Activated CD4-positive, CD25-positive, alpha-beta regulatory T cell treated with anti-CD3 and anti-CD28 coated beads, Interleukin-2, amount 50 U/mL, for 72 hours (primary cell): ENCODE data around the gene CDC6.
A peak's percentile ranks its signal among the peaks of the same experiment; 100 is the strongest.

ENCODE experiments used
- DNase-seq: peaks from one replicate; pipeline ENCODE4 v3.0.0; 2021

Gene CDC6

DNA sequence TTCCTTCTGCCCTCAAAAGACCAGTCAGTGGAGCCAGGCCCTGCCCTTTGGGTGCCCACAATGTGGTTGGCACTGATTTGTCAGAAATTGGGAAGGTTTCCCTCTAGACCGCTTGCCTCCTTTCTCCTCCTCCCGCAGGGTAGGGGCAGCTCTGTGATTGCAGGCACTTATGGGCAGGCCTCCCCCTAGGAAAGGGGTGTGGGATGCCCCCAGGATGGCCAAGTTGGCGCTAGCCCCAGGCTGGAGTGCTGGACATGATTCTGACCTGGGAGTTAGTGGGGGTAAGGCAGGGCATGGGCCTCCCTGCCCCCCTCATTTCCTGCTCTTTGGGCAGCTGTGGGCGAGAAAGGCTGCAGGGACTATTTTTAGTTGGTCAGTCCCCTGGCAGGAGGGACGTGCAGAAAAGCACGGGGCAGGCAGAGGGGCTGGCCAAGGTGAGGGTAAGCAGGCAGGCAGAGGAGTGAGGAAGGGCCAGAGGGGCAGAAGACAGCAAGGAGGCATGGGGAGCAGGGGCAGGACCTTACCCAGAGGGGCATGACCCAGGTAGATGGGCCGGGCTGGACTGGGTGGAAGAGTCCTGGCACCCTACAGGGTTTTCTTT is 24.6 kb downstream of the CDC6 start:
- DNase-seq, result peak; percentile 26

DNA sequence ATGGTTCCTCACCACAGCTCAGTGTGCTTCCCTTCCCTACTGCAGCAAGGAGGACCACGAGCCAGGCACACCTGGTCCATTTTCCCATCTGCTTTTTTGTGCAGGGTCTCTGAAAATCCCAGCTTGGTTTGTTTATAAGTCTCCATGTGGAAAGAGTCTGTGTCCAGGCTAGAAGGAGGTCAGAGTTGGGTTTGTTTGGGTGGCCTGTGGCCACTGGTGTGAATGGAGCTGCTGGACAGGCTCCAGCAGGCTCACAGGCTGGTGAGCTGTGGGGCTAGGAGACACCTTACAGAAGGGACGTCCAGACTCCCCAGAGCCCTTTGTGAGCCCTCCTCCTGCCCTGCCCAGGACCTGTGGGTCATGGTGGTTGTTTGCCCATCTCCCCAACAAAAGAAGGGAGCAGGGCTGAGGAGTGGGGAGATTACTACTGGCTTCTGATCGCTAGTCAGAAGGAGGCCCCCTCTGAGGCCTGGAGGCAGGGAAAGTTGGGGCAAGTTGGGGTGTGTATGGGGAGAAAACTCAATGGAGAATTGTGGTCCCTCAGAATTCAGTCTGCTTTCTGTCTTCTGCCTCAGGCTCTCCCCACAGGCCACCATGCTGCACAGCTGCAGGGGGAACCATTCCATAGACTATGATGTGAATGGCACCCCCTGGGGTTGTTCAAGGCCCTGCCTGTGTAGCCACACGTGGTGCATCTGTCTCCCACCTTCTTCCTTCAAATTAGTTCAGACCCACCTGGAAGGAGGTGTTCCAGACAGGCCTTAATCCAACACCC is 25.4 kb downstream of the CDC6 start:
- no peak for DNase-seq

GRCh38 chr17:40313668-40314583 is 26.2 kb downstream of the CDC6 start:
- no peak for DNase-seq

GRCh38 chr17:40314584-40314956 is 26.9 kb downstream of the CDC6 start:
- peak; percentile 85 for DNase-seq

- no peak for DNase-seq
Measured at GRCh38 chr17:40315206-40315605, 27.5 kb downstream of the CDC6 start.

DNA sequence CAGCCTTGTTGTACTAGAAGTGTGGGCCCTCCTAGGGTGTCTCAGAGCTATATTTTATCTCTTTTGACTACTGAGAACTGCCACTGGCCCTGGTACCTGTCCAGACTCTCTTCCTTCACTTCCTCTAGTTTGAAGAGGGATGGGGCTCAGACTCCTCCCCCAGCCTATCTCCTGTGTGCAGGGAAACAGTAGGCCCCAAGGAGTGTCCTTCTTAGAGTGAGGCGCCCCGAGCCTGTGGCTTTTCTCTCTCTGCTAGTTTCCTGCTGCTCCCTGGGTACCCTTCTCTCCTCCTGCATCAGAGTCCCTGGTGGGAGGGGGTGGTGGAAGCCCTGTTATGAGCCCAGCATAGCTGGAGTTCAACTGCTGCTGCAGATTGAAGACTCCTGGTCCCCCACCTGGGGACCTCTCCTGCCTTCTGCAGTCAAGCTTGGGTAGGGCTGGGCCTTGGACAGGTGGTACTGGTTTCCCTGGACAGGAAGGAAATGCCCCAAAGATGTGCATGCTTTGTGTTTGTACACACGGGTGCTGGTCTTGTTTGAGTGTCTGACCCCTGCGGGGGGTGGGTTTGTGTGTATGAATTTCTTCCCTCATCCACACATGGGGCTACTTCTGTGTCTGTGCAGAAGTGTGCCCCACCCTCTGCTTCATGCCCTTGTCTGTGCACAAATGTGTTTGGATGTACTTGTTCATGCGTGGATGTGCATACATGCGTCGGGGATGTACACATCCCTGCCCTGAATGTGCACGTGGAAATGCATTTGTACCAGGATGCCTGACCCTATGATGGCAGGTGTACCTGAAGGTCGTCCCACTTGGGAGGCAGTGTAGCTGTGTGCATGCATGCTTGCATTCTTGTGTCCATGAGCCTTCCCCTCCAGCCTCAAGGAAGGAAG is 28.2 kb downstream of the CDC6 start:
- DNase-seq, result no peak

- DNase-seq, result no peak
Measured at GRCh38 chr17:40316571-40317344, 29.1 kb downstream of the CDC6 start.

- no peak for DNase-seq
Measured at GRCh38 chr17:40317345-40317873, 29.7 kb downstream of the CDC6 start.

- DNase-seq, result peak; percentile 88
Measured at GRCh38 chr17:40317880-40318829, 30.5 kb downstream of the CDC6 start.

DNA sequence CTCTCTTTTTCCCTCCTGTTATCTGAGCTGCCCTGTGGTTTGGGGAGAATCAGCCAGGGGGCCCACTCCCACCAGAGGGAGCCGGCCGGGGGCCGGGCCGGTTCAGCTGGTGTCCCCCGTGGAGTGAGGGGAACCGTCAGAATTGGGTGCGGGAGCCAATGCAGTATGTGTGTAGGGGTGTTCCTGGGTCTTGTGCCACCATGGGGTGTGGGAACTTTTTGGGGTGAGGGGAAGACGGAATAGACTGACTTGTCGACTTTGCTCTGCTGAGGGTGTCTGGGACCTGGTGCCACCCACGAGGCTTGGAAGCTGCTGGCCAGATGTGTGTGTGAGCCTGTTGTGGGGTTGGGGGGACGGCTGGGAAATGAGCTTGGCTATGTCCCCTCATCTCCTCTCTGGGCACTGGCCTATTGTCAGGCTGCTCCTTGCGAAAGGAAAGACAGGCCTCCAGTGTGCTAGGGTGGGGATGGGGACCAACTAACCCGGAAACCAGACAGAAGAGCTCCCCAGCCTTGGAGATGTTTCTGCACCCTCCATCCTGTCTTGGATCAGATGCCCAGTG is 31.2 kb downstream of the CDC6 start:
- DNase-seq, result no peak

DNA sequence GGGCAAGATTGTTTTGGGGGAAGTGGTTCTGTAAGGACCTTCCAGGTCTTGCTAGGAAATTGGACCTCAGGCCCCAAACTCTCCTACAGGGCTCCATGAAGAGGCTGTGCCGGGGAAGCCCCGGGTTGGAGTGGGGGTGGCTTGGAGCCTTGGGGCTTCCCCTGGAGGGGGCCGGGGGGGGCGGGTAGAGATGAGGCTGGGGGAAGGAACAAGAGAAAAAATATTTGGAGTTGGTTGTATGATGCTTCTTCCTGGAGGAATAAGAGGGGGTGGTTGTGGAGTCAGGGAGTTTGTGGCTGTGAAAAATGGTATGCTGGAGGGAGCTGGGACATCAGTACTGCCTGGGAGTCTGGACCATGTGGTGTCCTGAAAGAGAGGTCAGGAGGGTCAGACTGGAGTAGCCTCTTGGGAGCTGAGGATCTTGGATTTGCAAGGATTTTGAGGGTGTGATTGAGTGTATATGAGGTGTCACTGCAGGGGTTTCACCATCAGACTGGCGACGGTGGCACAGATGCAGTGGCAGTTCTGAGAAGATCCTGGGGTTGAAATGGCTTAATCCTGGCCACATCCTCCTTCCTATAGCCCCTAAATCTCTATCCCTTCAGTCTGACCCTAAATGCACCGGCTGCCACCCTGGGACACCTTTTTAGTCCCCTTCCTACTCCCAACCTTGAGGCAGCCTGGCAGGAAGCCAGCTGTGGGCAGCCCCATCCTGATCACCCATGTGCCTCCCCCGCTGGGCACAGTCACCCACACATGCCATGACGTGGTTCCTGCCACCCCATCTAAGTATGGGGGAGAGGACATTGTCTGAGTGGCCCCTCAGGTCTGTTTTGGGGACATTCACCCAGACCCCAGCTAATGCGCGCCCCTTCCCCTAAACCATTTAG is 32.2 kb downstream of the CDC6 start:
- peak; percentile 58 for DNase-seq

- DNase-seq, result peak; percentile 25
Measured at GRCh38 chr17:40320756-40321523, 33.3 kb downstream of the CDC6 start.

DNA sequence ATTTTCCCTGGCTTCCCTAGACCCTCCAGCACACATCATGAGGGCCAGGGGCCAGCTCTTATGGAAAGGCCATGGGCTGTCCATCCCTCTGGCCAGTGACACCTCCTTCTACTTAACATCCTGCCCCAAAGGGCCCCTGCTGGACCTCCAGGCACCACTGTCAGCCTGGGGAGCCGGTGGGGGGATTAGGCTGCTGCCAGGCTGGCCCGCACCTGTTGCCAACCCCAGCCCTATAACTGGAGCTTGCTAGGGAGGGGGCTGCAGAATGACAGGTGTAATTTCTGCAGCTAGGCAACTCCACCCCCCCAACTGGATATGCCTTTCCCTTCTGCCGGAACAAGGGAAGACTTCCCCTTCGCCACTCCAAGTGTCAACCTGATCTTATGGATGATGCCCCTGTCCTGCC is 33.8 kb downstream of the CDC6 start:
- peak; percentile 31 for DNase-seq

- no peak for DNase-seq
Measured at GRCh38 chr17:40321961-40322357, 34.3 kb downstream of the CDC6 start.

DNA sequence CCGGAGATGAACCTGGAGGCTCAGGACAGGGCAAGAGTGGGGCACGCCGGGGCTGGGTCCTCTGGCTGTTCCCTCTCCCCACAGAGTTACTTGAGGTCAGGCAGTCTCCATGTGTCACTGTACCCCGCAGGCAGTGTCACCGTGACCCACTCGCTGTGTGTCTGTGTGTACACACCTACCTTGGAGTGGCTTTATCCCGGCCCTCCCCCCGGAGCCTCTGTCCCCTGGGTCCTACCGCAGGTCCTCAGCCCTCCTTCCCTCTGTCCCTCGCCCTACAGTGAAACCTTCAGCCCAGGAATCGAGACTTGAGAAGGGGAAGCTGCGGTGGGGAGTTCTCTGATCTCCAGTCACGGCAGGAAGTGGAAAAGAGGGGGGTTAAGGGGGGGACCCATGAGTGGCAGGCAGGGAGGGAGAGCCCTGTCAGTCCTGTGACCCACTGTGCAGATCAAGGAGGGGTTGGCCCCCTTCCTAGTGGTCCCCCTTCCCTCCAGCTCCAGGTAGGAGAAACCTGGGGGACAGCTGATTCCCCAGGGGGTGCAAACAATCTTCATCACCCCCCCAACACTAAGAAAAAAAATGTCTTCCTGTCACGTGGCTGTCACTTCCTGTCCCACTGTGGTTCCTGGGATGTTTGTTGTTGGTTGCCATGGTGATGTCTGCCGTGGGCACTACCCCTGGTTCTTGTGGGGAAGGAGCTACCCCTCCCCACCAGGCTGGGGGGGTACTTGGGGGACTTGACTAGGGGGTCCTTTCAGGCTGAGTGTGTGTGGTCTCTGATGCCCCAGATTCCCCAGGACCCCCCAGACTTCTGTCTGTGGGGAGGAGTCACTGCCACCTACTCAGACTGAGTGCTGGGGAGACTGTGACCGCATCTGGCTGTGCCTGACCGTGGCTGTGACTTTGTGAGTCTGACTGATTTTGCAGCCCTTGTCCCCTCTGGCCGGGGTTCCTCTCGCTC is 35.0 kb downstream of the CDC6 start:
- peak; percentile 78 for DNase-seq
